ENCODE measurements around the gene ANGPTL2.

Gene ANGPTL2

GRCh38 chr9:127166651-127167524 is 44.5 kb upstream of the ANGPTL2 start:
- Histone ChIP-seq H3K36me3 (ENCODE audit: control insufficient read depth, low read length) (no peaks in the 10 kb centered on the region), H3K4me2 (ENCODE audit: low read length) (peak overlapping the region; percentile 77), H3K9me3 (ENCODE audit: control insufficient read depth, insufficient read depth, low read length) (no peaks in the 10 kb centered on the region), H3K27me3 (ENCODE audit: control insufficient read depth, low read length) (no peaks in the 10 kb centered on the region), H3K4me3 (ENCODE audit: low read length) (peak overlapping the region; percentile 60), H3K4me1 (ENCODE audit: control insufficient read depth, low read length) (peaks cover 39% of the 10 kb centered on the region), H3K27ac (ENCODE audit: low read depth, low read length) (peak overlapping the region; percentile 57), H3K9me2 (replicated peaks; ENCODE audit: control insufficient read depth, low read length) (no peaks in the 10 kb centered on the region), H3K79me2 (ENCODE audit: control insufficient read depth, low read length) (no peaks in the 10 kb centered on the region), H4K20me1 (ENCODE audit: control insufficient read depth, insufficient read depth, low read depth, low read length) (no peaks in the 10 kb centered on the region), H3F3A (ENCODE audit: control insufficient read depth, insufficient read depth) (peaks cover 14% of the 10 kb centered on the region)
- TF ChIP-seq EZH2phosphoT487 (IDR thresholded peaks at IDR 0.05; ENCODE audit: borderline replicate concordance, low read length) (no peak), CTCF (IDR thresholded peaks at IDR 0.05; ENCODE audit: low read depth, low read length, poor library complexity, severe bottlenecking) (no peak)

- TF ChIP-seq CTCF (IDR thresholded peaks at IDR 0.05; ENCODE audit: low read depth, low read length, poor library complexity, severe bottlenecking) (no peak), EZH2phosphoT487 (IDR thresholded peaks at IDR 0.05; ENCODE audit: borderline replicate concordance, low read length) (no peak)
- peaks cover 14% of the 10 kb centered on the region for H3F3A ChIP-seq (ENCODE audit: control insufficient read depth, insufficient read depth)
- no peaks in the 10 kb centered on the region for H3K9me2 ChIP-seq (replicated peaks; ENCODE audit: control insufficient read depth, low read length)
- peak overlapping the region; percentile 57 for H3K27ac ChIP-seq (ENCODE audit: low read depth, low read length)
- H3K27me3 ChIP-seq (ENCODE audit: control insufficient read depth, low read length): no peaks in the 10 kb centered on the region
- H3K36me3 ChIP-seq (ENCODE audit: control insufficient read depth, low read length): no peaks in the 10 kb centered on the region
- peaks cover 39% of the 10 kb centered on the region for H3K4me1 ChIP-seq (ENCODE audit: control insufficient read depth, low read length)
- no peaks in the 10 kb centered on the region for H3K9me3 ChIP-seq (ENCODE audit: control insufficient read depth, insufficient read depth, low read length)
- H4K20me1 ChIP-seq (ENCODE audit: control insufficient read depth, insufficient read depth, low read depth, low read length): no peaks in the 10 kb centered on the region
- no peaks in the 10 kb centered on the region for H3K79me2 ChIP-seq (ENCODE audit: control insufficient read depth, low read length)
- peak overlapping the region; percentile 60 for H3K4me3 ChIP-seq (ENCODE audit: low read length)
- peak overlapping the region; percentile 77 for H3K4me2 ChIP-seq (ENCODE audit: low read length)
Observed at GRCh38 chr9:127166111-127166510, 43.7 kb upstream of the ANGPTL2 start.

GRCh38 chr9:127165116-127165515 is 42.7 kb upstream of the ANGPTL2 start:
- no peaks in the 10 kb centered on the region for H4K20me1 ChIP-seq (ENCODE audit: control insufficient read depth, insufficient read depth, low read depth, low read length)
- no peak overlapping the region for H3K4me3 ChIP-seq (ENCODE audit: low read length)
- H3K9me3 ChIP-seq (ENCODE audit: control insufficient read depth, insufficient read depth, low read length): no peaks in the 10 kb centered on the region
- peaks cover 14% of the 10 kb centered on the region for H3F3A ChIP-seq (ENCODE audit: control insufficient read depth, insufficient read depth)
- no peaks in the 10 kb centered on the region for H3K36me3 ChIP-seq (ENCODE audit: control insufficient read depth, low read length)
- no peaks in the 10 kb centered on the region for H3K27me3 ChIP-seq (ENCODE audit: control insufficient read depth, low read length)
- H3K4me2 ChIP-seq (ENCODE audit: low read length): no peak overlapping the region; the same call in 1 of the 2 replicates
- no peak overlapping the region for H3K27ac ChIP-seq (ENCODE audit: low read depth, low read length)
- H3K4me1 ChIP-seq (ENCODE audit: control insufficient read depth, low read length): peaks cover 35% of the 10 kb centered on the region
- H3K9me2 ChIP-seq (replicated peaks; ENCODE audit: control insufficient read depth, low read length): no peaks in the 10 kb centered on the region
- TF ChIP-seq EZH2phosphoT487 (IDR thresholded peaks at IDR 0.05; ENCODE audit: borderline replicate concordance, low read length): no peak
- no peak for TF ChIP-seq CTCF (IDR thresholded peaks at IDR 0.05; ENCODE audit: low read depth, low read length, poor library complexity, severe bottlenecking)
- no peaks in the 10 kb centered on the region for H3K79me2 ChIP-seq (ENCODE audit: control insufficient read depth, low read length)
